Activated naive CD8-positive, alpha-beta T cell treated with anti-CD3 and anti-CD28 coated beads, Interleukin-2, amount 50 U/mL, for 16 hours (primary cell): ENCODE results near the gene OR2H1.

Experiments
- DNase-seq: peaks from one replicate; pipeline ENCODE4 v3.0.0-alpha.2; 2020; ENCODE audit warnings: low read depth, low spot score

Gene OR2H1

GRCh38 chr6:29483735-29484134 lies 26.8 kb downstream of the OR2H1 start:
- DNase-seq = no peak

GRCh38 chr6:29486577-29486976 lies 29.6 kb downstream of the OR2H1 start:
- DNase-seq = no peak

DNA sequence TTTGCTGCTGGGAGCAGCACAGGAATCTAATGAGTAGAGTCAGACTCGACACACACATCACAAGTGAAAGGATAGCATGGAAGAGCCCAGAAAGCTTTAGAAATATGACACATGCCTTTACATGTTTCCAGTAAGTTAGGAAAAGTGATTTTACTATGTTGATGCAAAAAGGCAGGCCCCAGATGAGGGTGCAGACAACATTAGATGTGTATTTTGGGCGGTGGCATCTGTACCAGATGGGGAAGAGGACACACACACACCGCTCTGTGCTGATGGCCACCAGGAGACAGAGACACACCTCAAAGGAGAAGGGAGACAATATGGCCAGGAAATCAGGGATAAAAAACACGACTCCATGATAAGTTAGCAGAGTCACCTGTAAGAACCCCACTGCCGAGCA lies 30.2 kb downstream of the OR2H1 start:
- DNase-seq = no peak

- DNase-seq = no peak
Observed at GRCh38 chr6:29487660-29488059, 30.7 kb downstream of the OR2H1 start, which contains the start of gene MAS1L. Gene MAS1L (minus strand): TSS chr6:29487956. CDS start chr6:29487902, 54 bp downstream.

GRCh38 chr6:29488874-29489273 lies 31.9 kb downstream of the OR2H1 start:
- DNase-seq = no peak

- DNase-seq = no peak
Observed at GRCh38 chr6:29489286-29489685, 32.3 kb downstream of the OR2H1 start.

- DNase-seq = no peak
Observed at GRCh38 chr6:29490055-29490454, 33.1 kb downstream of the OR2H1 start.

- no peak for DNase-seq
Observed at GRCh38 chr6:29490552-29490951, 33.6 kb downstream of the OR2H1 start.

DNA sequence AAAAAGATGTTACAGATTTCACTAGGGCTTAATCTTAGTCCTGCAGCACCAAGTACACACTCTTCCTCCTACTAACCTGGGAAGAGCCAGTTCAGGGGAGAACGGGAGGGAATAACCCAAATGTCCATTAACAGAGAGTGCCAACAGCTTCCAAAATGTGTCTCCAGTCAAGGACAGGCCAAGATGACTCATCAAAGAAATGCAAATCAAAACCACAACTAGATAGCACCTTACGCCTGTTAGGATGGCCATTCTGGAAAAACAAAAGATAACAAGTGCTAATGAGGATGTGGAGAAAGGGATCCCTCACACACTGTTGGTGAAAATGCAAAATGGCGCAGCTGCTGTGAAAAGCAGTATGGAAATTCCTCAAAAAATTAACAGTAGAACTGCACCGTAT lies 34.6 kb downstream of the OR2H1 start:
- DNase-seq = no peak

- no peak for DNase-seq
Observed at GRCh38 chr6:29493261-29493660, 36.3 kb downstream of the OR2H1 start.

GRCh38 chr6:29494131-29494530 lies 37.2 kb downstream of the OR2H1 start:
- DNase-seq = no peak

GRCh38 chr6:29495571-29495970 lies 38.6 kb downstream of the OR2H1 start:
- DNase-seq = no peak

DNA sequence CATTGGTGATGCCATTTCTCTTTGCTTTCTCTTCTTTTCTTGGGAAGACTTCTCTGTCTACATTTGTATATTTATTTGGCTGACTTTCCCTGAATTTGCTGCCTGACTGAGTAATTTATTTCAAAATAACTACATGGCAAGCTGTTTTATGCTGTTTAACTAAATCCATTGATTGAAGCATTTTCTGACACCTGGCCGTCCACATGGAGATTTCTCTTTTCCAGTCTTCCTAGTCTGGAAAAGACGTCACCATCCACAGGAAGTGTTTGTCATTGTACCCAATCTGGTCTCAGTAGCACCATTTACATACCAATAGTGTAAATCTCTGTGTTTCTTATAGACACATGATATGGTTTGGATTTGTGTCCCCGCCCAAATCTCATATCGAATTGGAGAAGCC lies 40.0 kb downstream of the OR2H1 start:
- DNase-seq = no peak

DNA sequence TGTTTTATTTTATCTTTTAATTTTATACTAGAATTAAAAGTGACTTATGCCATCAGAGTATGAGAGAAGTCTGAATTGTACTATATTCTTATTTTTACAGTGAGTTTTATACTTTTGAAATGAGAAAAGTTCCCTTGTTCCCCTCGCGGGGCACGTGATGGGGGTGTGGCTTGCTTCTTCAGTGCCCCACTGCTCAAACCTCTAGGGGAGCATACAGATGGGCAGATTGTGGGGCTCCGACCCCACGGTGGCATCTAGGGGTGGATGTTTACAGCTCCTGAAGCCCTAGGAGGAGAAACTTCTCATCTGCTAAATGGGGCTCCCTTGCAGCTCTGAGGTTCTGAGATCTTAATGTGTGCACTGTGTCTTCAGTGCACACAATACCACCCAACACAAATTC lies 42.7 kb downstream of the OR2H1 start:
- no peak for DNase-seq

DNA sequence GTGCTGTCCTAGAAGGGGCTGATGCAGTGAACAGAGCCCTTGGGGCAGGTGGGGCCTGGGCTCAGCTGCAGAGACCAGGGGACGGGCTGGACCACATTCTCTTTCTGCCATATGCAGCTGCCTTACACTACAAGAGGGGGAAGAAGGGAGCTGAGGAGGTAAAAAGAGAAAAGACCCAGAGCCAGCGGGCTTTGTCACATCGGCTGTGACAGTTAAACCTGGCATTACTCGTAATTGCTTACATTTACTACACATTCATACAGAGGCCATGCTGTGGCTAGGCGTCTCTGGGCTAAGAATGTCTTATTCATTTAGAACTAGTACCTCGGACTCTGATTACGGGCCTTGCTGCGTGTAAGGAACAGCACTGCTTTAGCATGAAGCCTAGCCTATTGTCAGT lies 43.6 kb downstream of the OR2H1 start:
- no peak for DNase-seq

- DNase-seq = no peak
Observed at GRCh38 chr6:29501106-29501505, 44.2 kb downstream of the OR2H1 start.

DNA sequence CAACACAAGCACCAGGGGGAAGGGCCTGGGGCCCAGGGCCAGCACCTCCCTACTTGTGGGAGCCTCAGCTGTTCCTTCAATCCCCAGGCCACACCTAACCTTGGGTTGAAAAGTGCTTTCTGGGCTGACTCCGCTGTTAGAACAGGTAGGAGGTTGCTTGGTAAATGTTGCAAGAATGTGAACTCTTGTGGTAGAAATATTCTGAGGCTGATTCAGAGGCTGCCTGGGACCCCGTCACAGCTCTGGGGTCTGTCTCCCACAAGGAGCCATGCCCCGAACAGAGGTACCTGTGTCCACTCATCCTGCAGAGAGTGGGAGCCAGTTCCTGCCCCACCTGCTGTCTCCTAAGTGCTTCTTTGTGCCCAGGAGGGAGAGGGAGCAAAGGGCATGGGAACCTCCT lies 45.2 kb downstream of the OR2H1 start:
- DNase-seq = no peak

DNA sequence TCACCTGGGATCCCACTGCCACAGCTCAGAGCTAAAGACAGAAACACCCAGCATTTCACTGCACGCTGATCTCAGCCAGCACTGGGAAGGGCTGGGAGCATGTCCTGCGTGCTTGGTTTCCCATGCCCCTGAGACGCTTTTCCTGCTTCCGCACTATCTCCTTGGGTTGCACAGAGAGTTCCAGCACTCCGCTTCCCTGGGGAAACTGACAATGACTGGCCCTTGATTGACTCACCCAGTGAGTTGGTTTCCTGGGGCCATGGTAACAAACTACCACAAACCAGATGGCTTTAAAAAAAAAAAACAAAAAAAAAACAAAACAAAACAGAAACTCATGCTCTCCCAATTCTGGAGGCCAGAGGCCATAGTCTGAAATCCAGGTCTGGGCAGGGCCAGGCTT lies 45.6 kb downstream of the OR2H1 start:
- DNase-seq = no peak

DNA sequence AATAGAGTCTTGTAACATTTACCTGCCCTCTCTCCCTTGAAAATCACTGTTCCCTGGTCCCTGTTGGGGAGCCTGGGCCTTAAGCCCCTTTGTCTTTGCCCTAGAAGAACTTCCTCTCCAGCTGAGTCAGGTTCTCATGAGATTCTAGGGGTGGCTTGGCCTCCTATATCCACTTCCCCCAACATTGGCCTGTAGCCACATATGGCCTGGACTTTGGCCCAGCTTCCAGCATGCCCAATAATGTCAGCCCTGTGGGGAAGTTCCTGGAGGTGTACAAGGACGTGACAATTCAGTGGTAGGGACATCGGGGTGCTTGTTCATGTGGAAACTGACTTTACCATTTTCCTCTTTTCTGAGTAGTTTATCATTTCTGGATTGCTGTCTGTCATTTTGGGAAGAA lies 48.0 kb downstream of the OR2H1 start:
- DNase-seq = no peak

- DNase-seq = no peak
Observed at GRCh38 chr6:29505808-29506207, 48.9 kb downstream of the OR2H1 start.

DNA sequence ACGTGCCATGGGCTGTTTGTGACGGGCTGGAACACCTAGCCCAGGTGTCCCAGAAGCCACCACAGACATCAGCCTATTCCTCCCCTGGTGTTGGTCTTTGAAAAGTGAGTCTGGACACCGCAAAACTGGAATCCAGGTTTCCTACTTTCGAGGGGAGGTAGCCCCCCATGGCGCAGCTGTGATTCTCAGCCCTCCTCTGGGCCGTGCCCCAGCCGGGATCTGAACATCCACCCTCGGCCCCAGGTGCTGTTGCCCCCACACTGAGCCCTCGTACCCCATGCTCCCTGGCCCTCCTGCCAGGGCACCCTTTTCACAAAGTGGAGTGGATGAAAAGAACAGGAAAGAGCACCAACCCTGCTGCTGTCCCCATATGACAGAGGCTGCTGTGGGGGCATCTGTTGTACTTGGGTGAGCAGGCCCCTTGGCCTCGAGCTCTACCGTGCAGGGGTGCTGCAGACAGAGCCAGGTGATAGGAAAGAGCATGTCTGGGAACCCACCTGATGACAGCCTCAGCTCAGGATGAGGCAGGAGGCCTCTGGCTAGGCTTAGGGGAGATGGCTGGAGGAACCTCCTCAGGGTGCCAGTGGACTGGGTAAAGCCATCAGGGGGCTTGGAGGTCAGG lies 49.6 kb downstream of the OR2H1 start:
- DNase-seq = no peak

GRCh38 chr6:29507319-29507718 lies 50.4 kb downstream of the OR2H1 start:
- no peak for DNase-seq

DNA sequence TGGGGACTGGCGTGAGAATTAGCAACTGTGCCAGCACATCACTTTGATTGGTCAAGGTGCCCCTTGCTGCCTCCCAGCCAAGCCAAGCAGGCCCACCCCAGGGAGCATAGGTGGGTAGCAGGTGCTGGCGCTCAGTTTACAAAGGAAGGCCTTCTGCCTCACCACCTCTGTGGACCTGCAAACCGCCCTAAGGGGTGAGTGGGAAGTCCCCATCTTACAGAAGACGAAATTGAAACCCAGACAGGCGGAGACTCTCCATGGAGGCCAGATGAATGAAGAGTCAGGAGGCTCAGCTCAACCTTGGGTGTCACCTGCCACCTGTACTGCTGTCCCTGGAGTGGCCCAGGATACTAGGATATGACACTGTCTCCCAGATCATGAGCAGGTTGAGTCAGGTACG lies 52.3 kb downstream of the OR2H1 start:
- DNase-seq = no peak

GRCh38 chr6:29509711-29510110 lies 52.8 kb downstream of the OR2H1 start:
- DNase-seq = no peak
